Midbrain (tissue), 1 donor: ENCODE measurements around the gene KLHDC3.

Experiments used
- DNase-seq: peaks from one replicate; lab custom pipeline; 2025; lab: John Stamatoyannopoulos, UW

Gene KLHDC3

DNA sequence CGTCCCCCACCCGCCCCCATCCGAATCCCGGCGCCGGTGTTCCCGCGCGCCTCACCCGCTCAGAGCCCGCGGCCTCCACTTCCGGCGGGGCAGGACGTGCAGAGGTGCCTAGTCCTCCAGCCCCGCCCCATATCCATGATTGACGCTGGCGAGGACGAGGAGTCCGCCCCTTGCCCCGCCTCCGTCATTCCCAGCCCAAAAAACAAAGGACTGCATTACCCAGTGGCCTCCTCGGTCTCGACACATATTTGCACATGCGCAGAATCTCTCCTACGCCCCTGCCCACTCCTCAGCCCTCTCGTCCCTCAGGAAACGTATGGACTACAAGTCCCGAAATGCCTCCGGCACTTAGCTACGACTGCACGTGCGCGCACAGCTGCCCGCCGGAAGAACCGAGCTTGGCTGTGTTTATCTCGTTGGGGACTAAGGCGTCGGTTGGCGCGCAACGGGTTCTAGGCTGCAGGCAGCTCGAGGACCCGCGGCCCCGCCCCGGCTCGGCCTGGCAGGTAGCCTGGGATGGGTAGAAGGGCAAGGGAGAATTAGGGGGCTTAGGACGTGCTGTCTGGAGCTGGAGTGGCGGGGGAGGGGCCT is at the start of gene KLHDC3, which contains the start of gene MEA1:
TSS of gene KLHDC3 (plus strand) at position 407 of the 591 bp plus-strand sequence. CDS start 2,944 bp downstream, outside the sequence.
TSS of gene MEA1 (minus strand) at position 104 of the 591 bp plus-strand sequence. CDS start 133 bp downstream, outside the sequence.
- peak; percentile 100 for DNase-seq

GRCh38 chr6:42966571-42966970 is 47.5 kb upstream of the KLHDC3 start:
- DNase-seq = no peak

GRCh38 chr6:42967228-42967627 is 46.8 kb upstream of the KLHDC3 start:
- no peak for DNase-seq

DNA sequence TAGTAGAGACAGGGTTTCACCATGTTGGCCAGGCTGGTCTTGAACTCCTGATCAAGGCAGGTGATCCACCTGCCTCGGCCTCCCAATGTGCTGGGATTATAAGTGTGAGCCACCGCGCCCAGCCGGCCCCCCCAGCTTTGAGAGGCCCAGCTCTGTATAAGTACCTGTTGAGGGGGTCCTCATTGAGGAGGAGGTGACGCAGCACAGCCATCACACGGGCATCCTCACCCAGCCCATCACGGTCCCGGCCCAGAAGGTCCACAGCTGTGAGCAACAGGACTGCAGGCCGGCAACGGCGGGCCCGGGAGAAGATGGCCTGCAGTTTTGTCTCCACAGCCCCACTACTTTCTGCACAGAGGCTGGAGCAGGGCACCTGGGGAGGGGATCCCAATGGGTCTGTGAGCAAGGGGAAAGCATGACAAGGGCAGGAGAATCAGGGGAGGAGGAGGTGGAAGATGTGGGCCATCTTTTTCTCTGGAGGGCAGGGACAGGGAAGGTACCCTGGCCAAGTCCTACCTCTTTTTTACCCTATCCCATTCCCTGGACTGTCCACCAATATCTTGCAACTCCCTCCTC is 45.8 kb upstream of the KLHDC3 start:
- no peak for DNase-seq

DNA sequence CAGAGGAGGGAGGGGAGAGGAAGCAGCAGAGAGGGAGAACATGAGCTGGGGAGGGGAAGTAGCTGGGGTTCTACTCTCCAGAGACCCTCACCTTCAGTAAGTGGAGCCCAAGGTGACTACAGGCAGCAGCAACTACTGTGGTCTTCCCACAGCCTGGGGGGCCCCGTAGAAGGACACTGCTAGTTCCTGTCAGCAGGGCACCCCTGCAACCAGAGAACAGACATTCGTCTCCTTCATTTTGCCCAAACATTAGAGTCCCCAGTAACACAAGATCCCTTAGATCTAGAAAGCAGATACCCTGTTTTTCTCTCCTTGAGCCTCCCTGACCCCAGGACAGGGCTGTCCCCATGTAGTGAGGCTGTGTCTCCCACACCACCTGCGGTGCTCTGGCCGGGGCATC is 45.3 kb upstream of the KLHDC3 start:
- no peak for DNase-seq

DNA sequence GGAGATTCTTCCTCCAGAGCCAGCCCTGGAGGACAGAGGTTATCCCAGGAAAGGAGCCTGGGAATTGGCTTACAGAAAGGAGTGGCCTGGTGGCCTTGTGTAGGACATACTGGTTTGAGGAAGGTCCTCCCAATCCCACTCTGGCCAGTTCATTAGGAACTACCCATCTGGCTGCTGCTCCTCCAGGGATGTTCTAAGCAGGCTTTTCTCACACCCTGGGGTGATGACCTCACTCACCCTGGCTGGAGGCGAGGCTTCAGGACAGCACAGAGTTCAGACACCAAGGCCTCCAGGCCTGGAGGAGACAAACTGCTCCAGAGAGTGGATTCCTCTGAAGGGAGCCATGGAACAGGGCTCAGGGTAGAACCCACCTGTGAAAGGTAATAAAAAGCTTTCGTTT is 44.6 kb upstream of the KLHDC3 start:
- no peak for DNase-seq

- DNase-seq = no peak
Observed at GRCh38 chr6:42969934-42970333, 44.1 kb upstream of the KLHDC3 start.

- no peak for DNase-seq
Observed at GRCh38 chr6:42970871-42971612, 43.0 kb upstream of the KLHDC3 start.

GRCh38 chr6:42971746-42972327 is 42.2 kb upstream of the KLHDC3 start:
- DNase-seq = no peak

DNA sequence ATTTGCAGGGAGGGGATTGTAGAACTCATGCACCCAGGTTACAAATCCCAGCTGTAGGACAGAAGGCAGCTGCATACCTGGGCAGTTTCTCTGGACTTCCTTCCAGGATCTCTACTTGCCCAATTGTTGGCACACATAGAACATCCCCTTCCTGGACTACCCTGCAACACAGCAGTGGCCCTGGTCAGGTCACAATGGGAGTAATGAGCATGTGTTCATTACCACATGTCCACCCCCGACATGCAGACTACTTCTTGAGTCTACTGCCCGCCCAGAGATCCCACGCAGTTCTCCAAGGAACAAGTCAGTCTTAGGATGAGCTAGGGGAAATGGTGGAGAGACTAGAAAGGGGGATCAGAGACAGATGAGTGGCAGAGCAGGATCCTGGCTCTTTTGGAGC is 40.1 kb upstream of the KLHDC3 start:
- DNase-seq = no peak

GRCh38 chr6:42974919-42975505 is 39.0 kb upstream of the KLHDC3 start:
- DNase-seq = no peak

DNA sequence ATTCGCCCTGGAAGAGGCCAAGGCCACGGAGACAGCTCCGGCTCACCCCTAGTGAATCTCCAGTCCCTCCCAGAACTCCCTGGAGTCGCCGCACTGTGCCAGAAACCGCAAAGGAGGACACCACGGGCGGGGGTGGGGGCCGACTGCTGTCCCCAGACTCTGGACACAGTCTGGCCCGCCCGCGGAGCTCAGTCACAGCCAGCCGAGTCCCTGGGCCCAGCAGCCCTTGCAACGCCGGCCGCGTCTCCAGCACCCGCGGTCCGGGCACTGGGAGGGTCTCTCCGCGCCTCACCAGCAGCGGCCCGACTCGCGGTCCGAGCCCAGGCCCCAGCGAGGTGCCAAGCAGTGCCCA is 35.6 kb upstream of the KLHDC3 start:
- DNase-seq = no peak

DNA sequence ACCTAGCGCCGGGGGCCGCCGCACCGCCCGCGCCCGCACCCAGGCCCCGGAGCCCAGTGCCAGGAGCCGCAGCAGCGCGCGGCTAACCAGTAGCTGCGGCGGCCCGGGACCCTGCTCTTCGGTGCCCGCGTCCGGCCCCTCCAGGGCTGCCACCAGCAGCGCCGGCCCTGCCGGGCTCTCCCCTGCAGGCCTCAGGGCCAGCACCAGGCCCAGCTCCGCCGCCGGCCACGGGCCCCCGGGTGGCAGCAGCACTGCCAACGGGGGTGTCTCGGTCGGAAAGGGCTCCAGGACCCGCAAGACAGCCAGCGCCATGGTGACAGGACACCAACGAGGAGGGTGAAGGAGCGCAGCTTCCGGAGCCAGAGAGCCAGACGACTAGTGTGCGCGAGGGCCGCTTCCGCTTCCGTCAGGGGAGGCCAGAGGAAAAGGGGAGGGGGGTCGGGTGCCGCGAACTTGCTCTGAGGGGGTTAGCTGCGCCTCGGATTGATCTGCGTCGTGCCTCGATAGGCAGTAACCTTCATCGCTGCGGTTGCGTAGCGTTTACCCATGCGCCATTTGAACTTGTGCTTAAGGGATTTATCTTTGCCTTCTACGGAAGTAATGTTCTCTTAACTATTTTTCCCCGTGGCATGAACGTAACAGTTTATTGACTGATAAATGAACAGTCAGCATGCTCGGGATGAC is 35.1 kb upstream of the KLHDC3 start, which contains the start of gene PEX6:
TSS of gene PEX6 (minus strand) at position 343 of the 684 bp plus-strand sequence. CDS start at position 312, 31 bp downstream.
- peak; percentile 89 for DNase-seq

DNA sequence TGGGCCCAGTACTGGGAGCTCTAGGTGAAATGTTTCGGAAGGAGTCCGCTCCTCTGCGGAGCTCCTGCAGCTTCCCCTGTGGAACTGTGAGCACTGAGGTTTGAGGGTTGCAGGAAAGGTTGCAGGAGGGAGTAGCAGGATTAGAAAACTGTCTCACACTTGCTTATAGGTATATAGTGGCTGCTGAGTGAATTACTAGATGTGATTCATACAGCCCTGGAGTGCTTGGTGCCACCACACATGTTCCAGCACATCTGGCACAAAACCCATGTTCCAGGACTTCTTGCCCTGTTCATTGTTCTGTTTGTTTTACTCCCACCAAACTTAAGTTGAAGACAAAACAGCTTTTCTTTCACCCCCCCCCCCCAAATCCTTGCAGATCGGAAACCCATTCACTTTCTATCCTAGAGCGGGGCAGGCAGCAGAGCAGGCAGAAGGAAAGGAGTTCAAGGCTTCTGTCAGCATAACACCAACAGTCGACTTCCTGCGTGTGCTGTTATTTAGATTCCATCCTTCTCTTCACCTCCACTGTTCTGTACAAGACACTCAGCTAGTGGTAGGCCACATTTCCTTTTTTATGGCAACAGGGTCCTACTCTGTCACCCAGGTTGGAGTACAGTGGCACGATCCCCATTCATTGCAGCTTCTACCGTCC is 34.4 kb upstream of the KLHDC3 start:
- DNase-seq = peak; percentile 59

DNA sequence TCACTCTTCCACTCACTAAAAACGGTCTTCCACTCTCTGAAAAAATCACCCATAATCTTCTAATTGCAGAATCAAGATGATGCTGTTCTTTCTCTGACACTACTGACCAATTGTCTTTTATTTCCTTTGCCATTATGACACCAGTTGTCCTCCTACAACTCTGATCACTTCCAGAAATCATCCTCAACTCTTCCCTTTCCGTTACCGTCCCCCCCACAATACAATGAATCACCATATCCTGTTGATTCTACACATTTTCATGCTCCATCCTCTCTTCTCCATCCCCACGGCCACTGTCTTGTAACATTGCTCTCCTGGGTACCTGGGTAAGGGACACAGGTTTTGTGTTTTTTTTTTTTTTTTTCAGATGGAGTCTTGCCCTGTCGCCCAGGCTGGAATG is 32.2 kb upstream of the KLHDC3 start:
- DNase-seq = no peak

DNA sequence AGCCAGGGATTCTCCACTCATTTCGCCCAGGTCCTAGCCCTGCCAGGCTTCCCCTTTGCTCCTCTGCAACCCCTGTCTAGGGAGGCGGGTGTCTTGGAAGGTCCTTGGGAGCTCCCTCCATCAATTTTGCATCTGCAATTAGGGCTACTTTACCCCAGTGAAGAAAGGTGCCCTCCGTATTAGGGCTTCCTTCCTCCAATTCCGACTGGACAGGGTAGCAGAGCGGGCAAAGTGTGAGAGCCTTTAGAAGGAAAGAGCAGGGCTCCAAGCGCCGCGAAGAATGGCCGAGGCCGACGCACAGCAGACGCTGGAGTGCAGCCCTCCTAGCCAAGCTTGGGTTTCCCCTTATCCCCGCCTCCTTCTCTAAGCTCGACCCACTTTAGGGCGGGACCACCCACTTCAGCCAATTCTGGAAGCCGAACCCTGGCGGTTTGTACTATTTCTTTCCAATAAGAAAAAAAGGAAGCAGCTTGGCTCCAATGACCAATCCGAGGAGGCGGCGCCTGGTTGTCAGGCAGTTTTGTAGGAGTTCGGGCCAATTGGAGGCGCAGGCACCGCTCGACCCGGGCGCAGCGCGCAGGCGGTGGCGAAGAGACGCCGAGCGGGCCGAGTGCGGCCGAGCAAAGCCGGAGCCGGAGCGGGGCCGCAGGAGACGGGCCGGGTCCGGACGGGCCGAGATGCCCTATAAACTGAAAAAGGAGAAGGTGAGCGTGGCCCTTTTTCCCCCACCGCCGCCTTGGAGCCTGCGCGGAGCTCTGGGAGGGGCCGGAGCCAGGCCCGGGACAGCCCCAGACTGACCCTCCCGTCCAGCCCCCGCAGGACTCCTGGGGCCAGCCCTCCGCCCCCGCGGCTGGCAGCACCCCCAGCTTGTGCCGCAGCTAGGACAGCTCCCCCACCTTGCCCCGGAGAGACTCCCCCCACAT is 29.8 kb upstream of the KLHDC3 start, which contains the start of gene PPP2R5D:
TSS of gene PPP2R5D (plus strand) at position 570 of the 923 bp plus-strand sequence. CDS start at position 678, 108 bp downstream.
- DNase-seq = peak; percentile 99

- DNase-seq = no peak
Observed at GRCh38 chr6:42984924-42985475, 29.0 kb upstream of the KLHDC3 start.

DNA sequence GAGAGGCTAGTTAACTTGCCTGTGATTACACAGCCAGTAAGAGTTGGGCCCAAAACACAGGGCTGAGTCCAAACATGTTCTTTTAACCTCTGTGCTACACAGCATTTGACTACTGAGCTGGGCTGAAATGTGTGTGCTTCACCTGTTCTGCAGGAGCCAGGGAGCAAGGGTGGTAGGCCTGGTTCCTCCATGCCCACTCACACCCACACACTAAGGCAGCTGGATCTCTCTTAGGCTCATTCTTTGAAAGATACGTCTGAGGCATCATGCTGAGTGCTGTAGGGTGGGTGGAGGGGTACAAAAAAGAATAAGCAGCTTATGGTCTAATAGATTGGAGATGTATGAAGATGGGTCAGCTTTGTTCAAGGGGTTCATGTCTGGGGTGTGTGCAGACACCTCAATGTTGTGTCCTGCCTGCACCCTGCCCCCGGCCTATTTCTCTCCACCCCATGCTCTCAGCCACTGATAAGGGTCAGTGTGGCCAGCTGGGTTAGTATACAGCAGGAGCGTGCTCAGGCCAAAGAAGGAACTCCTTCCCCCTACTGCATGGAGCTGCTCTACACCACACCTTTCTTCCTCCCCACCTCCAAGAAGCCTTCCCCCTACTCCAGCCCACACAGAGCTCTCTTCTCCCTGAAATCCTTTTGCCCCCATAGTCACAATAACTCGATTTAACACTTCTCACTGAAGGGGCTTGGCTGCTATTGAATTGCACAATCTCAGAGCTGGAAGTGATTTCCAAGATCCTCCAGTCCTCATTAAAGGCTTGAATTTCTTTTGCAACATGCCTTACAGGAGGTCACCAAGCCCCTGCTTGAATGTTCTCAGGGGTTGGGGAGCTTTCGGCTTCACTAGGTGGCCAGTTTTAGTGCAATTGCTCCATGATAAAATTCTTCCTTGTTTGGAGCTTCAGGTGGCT is 26.3 kb upstream of the KLHDC3 start:
- no peak for DNase-seq
